ENCODE measurements around the gene ANKRD34A. TPM values are rescaled to one million over a fixed set of nuclear protein-coding genes. Genes with fewer than 3 reads are reported as not detected.

ANKRD34A gene
- total and polyA plus RNA-seq, 4 experiments from 2014 or later, result 0.60 to 2.1 (median 1.8) TPM; not detected in 1

DNA sequence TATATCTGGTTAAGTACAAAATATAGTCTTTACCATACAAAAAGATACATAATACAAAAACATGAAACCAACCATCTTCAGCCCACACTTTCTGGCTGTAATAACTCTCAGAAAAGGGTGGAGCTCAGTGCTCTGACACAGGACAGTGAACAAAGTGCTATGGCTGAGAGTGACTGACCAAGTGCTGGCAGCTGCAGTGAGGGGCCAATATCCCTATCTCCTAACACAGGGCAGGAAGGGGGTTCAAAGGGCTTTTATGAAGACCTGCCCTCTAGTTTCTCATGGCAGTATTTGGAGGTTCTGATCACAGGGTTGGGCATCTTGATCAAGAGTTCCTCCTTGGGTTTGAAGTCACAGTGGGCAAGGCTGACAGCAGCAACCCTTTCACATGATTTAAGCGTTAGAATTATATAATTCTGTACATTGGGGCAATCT, 28.1 kb upstream of the ANKRD34A start:
- intact Hi-C loops (cut with micrococcal nuclease), result no loop called here
- CTCF ChIA-PET (ENCODE audit: partially characterized antibody), result interaction anchor here (1.2 to 16.1 kb wide), 3 partner anchors 9 to 15 kb away, joined by 3 to 224 read pairs (median 168); no protein-coding TSS in a partner anchor
- Mint-ChIP-seq H3K27me3 (no peaks in the 10 kb centered on the region), H3K9me3 (peaks cover 0 to 19% (median 3%) of the 10 kb centered on the region in 8 donors), H3K4me1 (peaks cover 34 to 81% (median 46%) of the 10 kb centered on the region in 4 donors), H3K4me3 (peak overlapping the region; percentile 96 to 99 (median 98)), H3K27ac (peak overlapping the region in 6 of 7 donors; percentile 55 to 96 (median 85)), H3K36me3 (peaks cover 48 to 59% of the 10 kb centered on the region in 2 donors)
- Histone ChIP-seq H3K27ac (ENCODE audit: low read depth, low read length) (no peak overlapping the region), H3K9me3 (ENCODE audit: control insufficient read depth in 1 of 2, low read length in 2 of 2) (no peaks in the 10 kb centered on the region), H3K4me3 (ENCODE audit: low read length in 2 of 2) (peak overlapping the region; percentile 44 to 97), H3K27me3 (ENCODE audit: insufficient read depth, low read length) (no peaks in the 10 kb centered on the region), H3K36me3 (ENCODE audit: insufficient read depth, low read length) (peaks cover 37% of the 10 kb centered on the region), H3K4me1 (ENCODE audit: insufficient read depth, low read length) (peaks cover 43% of the 10 kb centered on the region)
- POLR2A ChIA-PET (ENCODE audit: partially characterized antibody), result interaction anchor here (1.0 to 29.8 kb wide), 9 partner anchors 5 to 138 kb away, joined by 3 to 1967 read pairs (median 25); partner anchors contain the start of genes ANKRD34A, LIX1L, PEX11B and PIAS3
- no peak for DNase-seq

DNA sequence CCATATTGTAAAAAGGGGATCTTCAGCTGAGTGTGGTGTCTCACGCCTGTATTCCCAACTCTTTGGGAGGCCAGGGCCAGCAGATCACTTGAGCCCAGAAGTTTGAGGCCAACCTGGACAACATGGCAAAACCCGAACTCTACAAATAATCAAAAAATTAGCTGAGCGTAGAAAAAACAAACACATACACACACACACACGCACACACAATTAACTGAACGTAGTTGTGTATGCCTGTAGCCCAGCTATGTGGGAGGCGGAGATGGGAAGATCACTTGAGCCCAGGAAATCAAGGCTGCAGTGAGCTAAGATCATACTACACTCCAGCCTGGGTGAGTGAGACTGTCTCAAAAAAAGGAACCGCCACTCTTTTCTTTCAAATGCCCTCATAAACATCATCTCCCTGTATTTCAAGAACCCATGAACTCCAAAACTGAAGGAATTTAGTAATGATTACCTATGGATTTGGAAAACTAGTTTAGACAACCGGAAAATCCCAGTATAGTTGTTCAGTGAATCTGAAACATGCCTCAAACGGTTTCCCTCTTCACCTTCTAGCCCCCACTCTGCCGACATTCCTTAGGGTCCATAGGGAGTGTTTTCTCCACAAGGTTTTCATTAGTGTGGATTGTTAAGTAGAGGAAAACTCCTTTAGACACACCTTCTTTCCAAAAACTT, 27.5 kb upstream of the ANKRD34A start:
- no peak overlapping the region for H3K27ac ChIP-seq (ENCODE audit: low read depth, low read length)
- peaks cover 48 to 54% of the 10 kb centered on the region in 2 donors for H3K36me3 Mint-ChIP-seq

DNA sequence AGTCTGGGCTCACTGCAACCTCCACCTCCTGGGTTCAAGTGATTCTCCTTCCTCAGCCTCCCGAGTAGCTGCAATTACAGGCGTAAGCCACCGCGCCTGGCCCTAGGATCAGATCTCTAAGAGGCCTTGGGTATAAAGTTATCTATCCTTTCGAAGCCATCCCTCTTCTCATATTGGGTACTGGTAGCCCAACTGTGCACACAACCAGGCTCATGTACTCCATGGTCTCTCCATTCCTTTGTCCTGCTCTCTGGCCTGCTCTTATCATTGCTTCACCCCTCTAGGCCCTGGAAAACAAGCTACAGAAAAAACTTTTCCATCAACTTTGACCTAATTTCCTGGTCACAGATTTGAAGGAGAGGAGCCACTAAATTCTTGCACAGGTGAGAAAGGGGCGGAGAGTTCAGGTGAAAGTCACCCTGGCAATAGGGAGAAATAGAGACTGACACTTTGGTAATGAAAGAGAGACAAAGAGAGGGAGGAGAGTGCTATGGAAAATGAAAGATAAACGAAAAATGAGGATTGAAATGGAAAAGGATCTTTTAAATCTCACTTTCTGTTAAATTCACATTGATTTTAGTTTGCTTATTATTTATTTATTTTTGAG, 26.0 kb upstream of the ANKRD34A start:
- Mint-ChIP-seq H3K4me3 (peak overlapping the region in 7 of 8 donors; percentile 3 to 99 (median 33)), H3K27me3 (no peaks in the 10 kb centered on the region), H3K4me1 (peaks cover 43 to 69% (median 52%) of the 10 kb centered on the region in 4 donors), H3K36me3 (peaks cover 37 to 40% of the 10 kb centered on the region in 2 donors), H3K27ac (peak overlapping the region in 6 of 7 donors; percentile 8 to 96 (median 77)), H3K9me3 (peaks cover 0 to 12% (median 2%) of the 10 kb centered on the region in 8 donors)
- no peaks in the 10 kb centered on the region for H3K27me3 ChIP-seq (ENCODE audit: insufficient read depth, low read length)
- DNase-seq, result peak in 1 of 5 donors; percentile 22
- POLR2A ChIA-PET (ENCODE audit: partially characterized antibody), result interaction anchor here (2.6 to 29.8 kb wide), 6 partner anchors 3 to 132 kb away, joined by 15 to 1967 read pairs (median 246); partner anchors contain the start of genes ANKRD34A, LIX1L, PIAS3 and POLR3GL
- H3K9me3 ChIP-seq (ENCODE audit: control insufficient read depth in 1 of 2, low read length in 2 of 2), result no peaks in the 10 kb centered on the region
- H3K4me3 ChIP-seq (ENCODE audit: low read length in 2 of 2), result no peak overlapping the region
- H3K36me3 ChIP-seq (ENCODE audit: insufficient read depth, low read length), result peaks cover 30% of the 10 kb centered on the region
- intact Hi-C loops (cut with micrococcal nuclease), result no loop called here
- H3K4me1 ChIP-seq (ENCODE audit: insufficient read depth, low read length), result peaks cover 62% of the 10 kb centered on the region
- CTCF ChIA-PET (ENCODE audit: partially characterized antibody), result interaction anchor here (1.7 to 16.1 kb wide), 3 partner anchors 12 to 26 kb away, joined by 5 to 224 read pairs (median 168); partner anchors contain the start of genes ANKRD34A and POLR3GL
- no peak overlapping the region for H3K27ac ChIP-seq (ENCODE audit: low read depth, low read length)

More for the DNA sequence above, 27.5 kb upstream of the ANKRD34A start:
- peak in 2 of 5 donors; percentile 29 to 49 for DNase-seq
- H3K27me3 Mint-ChIP-seq, result no peaks in the 10 kb centered on the region
- H3K27ac Mint-ChIP-seq, result peak overlapping the region; percentile 47 to 96 (median 80)
- Histone ChIP-seq H3K4me3 (ENCODE audit: low read length in 2 of 2) (no peak overlapping the region), H3K4me1 (ENCODE audit: insufficient read depth, low read length) (peaks cover 47% of the 10 kb centered on the region), H3K9me3 (ENCODE audit: control insufficient read depth in 1 of 2, low read length in 2 of 2) (no peaks in the 10 kb centered on the region), H3K36me3 (ENCODE audit: insufficient read depth, low read length) (peaks cover 37% of the 10 kb centered on the region), H3K27me3 (ENCODE audit: insufficient read depth, low read length) (no peaks in the 10 kb centered on the region)
- POLR2A ChIA-PET (ENCODE audit: partially characterized antibody), result interaction anchor here (0.7 to 29.8 kb wide), 9 partner anchors 5 to 147 kb away, joined by 3 to 1967 read pairs (median 25); partner anchors contain the start of genes ANKRD34A, LIX1L, NUDT17 and PEX11B
- peaks cover 0 to 19% (median 3%) of the 10 kb centered on the region in 8 donors for H3K9me3 Mint-ChIP-seq
- peak overlapping the region; percentile 66 to 99 (median 98) for H3K4me3 Mint-ChIP-seq
- H3K4me1 Mint-ChIP-seq, result peaks cover 35 to 76% (median 48%) of the 10 kb centered on the region in 4 donors
- CTCF ChIA-PET (ENCODE audit: partially characterized antibody), result interaction anchor here (1.2 to 16.1 kb wide), 3 partner anchors 8 to 16 kb away, joined by 3 to 224 read pairs (median 168); no protein-coding TSS in a partner anchor
- intact Hi-C loops (cut with micrococcal nuclease), result no loop called here

- H3K27ac ChIP-seq (ENCODE audit: low read depth, low read length), result no peak overlapping the region
- Mint-ChIP-seq H3K4me1 (peaks cover 54 to 60% (median 56%) of the 10 kb centered on the region in 4 donors), H3K36me3 (peaks cover 21 to 26% of the 10 kb centered on the region in 2 donors), H3K27me3 (no peaks in the 10 kb centered on the region), H3K4me3 (peak overlapping the region in 2 of 8 donors; percentile 9 to 22), H3K9me3 (peaks cover 0 to 4% (median 0%) of the 10 kb centered on the region in 8 donors), H3K27ac (peak overlapping the region; percentile 6 to 96 (median 48))
- CTCF ChIA-PET (ENCODE audit: partially characterized antibody), result interaction anchor here (0.7 to 16.1 kb wide), 7 partner anchors 10 to 97 kb away, joined by 4 to 224 read pairs (median 5); partner anchors contain the start of genes ANKRD34A and POLR3GL
- DNase-seq, result peak in 3 of 5 donors; percentile 34 to 57 (median 37)
- peaks cover 76% of the 10 kb centered on the region for H3K4me1 ChIP-seq (ENCODE audit: insufficient read depth, low read length)
- no peaks in the 10 kb centered on the region for H3K27me3 ChIP-seq (ENCODE audit: insufficient read depth, low read length)
- H3K36me3 ChIP-seq (ENCODE audit: insufficient read depth, low read length), result peaks cover 15% of the 10 kb centered on the region
- POLR2A ChIA-PET (ENCODE audit: partially characterized antibody), result interaction anchor here (0.7 to 29.8 kb wide), 8 partner anchors 2 to 134 kb away, joined by 3 to 1967 read pairs (median 66); partner anchors contain the start of genes ANKRD34A, LIX1L, PEX11B and POLR3GL
- H3K9me3 ChIP-seq (ENCODE audit: control insufficient read depth in 1 of 2, low read length in 2 of 2), result no peaks in the 10 kb centered on the region
- no peak overlapping the region for H3K4me3 ChIP-seq (ENCODE audit: low read length in 2 of 2)
- intact Hi-C loops (cut with micrococcal nuclease), result loop anchor here (1.0 kb wide), 2 partner anchors 9 kb away; no protein-coding TSS in a partner anchor
Measured at GRCh38 chr1:145988773-145989172, 24.4 kb upstream of the ANKRD34A start.

GRCh38 chr1:145987926-145988325, 23.6 kb upstream of the ANKRD34A start:
- DNase-seq, result no peak
- Histone ChIP-seq H3K9me3 (ENCODE audit: control insufficient read depth in 1 of 2, low read length in 2 of 2) (no peaks in the 10 kb centered on the region), H3K27ac (ENCODE audit: low read depth, low read length) (no peak overlapping the region), H3K27me3 (ENCODE audit: insufficient read depth, low read length) (no peaks in the 10 kb centered on the region), H3K36me3 (ENCODE audit: insufficient read depth, low read length) (peaks cover 6% of the 10 kb centered on the region), H3K4me3 (ENCODE audit: low read length in 2 of 2) (no peak overlapping the region), H3K4me1 (ENCODE audit: insufficient read depth, low read length) (peaks cover 76% of the 10 kb centered on the region)
- intact Hi-C loops (cut with micrococcal nuclease), result loop anchor here (1.0 kb wide), 2 partner anchors 9 kb away; no protein-coding TSS in a partner anchor
- H3K36me3 Mint-ChIP-seq, result peaks cover 13 to 17% of the 10 kb centered on the region in 2 donors
- H3K9me3 Mint-ChIP-seq, result peaks cover 0 to 4% (median 0%) of the 10 kb centered on the region in 8 donors
- peak overlapping the region in 6 of 7 donors; percentile 31 to 96 (median 74) for H3K27ac Mint-ChIP-seq
- H3K27me3 Mint-ChIP-seq, result no peaks in the 10 kb centered on the region
- peak overlapping the region in 2 of 8 donors; percentile 16 to 17 for H3K4me3 Mint-ChIP-seq
- H3K4me1 Mint-ChIP-seq, result peaks cover 47 to 67% (median 53%) of the 10 kb centered on the region in 4 donors
- POLR2A ChIA-PET (ENCODE audit: partially characterized antibody), result interaction anchor here (1.3 to 29.8 kb wide), 7 partner anchors 1 to 128 kb away, joined by 3 to 1967 read pairs (median 122); partner anchors contain the start of genes ANKRD34A, LIX1L, PEX11B and POLR3GL
- CTCF ChIA-PET (ENCODE audit: partially characterized antibody), result interaction anchor here (1.3 to 16.1 kb wide), 4 partner anchors 9 to 25 kb away, joined by 4 to 224 read pairs (median 87); no protein-coding TSS in a partner anchor

- Mint-ChIP-seq H3K27ac (peak overlapping the region in 2 of 7 donors; percentile 35 to 76), H3K27me3 (no peaks in the 10 kb centered on the region), H3K4me3 (no peak overlapping the region), H3K4me1 (peaks cover 33 to 66% (median 47%) of the 10 kb centered on the region in 4 donors), H3K36me3 (peaks cover 2 to 5% of the 10 kb centered on the region in 2 donors), H3K9me3 (peaks cover 0 to under 1% (median 0%) of the 10 kb centered on the region in 8 donors)
- Histone ChIP-seq H3K4me3 (ENCODE audit: low read length in 2 of 2) (no peak overlapping the region), H3K4me1 (ENCODE audit: insufficient read depth, low read length) (peaks cover 78% of the 10 kb centered on the region), H3K27me3 (ENCODE audit: insufficient read depth, low read length) (no peaks in the 10 kb centered on the region), H3K36me3 (ENCODE audit: insufficient read depth, low read length) (no peaks in the 10 kb centered on the region), H3K9me3 (ENCODE audit: control insufficient read depth in 1 of 2, low read length in 2 of 2) (no peaks in the 10 kb centered on the region), H3K27ac (ENCODE audit: low read depth, low read length) (no peak overlapping the region)
- CTCF ChIA-PET (ENCODE audit: partially characterized antibody), result interaction anchor here (1.2 to 16.1 kb wide), 3 partner anchors 8 to 141 kb away, joined by 3 to 224 read pairs (median 168); partner anchors contain the start of gene NUDT17
- POLR2A ChIA-PET (ENCODE audit: partially characterized antibody), result interaction anchor here (0.9 to 29.8 kb wide), 3 partner anchors 1 to 128 kb away, joined by 5 to 1967 read pairs (median 1967); partner anchors contain the start of genes PIAS3 and TXNIP
- DNase-seq, result no peak
- intact Hi-C loops (cut with micrococcal nuclease), result no loop called here
Measured at GRCh38 chr1:145986551-145986950, 22.2 kb upstream of the ANKRD34A start.
